Thymus (tissue), 11 donors: ENCODE results near the gene ACER3. TPM values are rescaled to one million over a fixed set of nuclear protein-coding genes. Genes with fewer than 3 reads are reported as not detected.
"Not testable (repeated sequence)": the region's sequence is repeated elsewhere in the genome, so short reads cannot be mapped to it uniquely, and the experiment has no call there.

Experiments used
- DNase-seq, 9 donors: peaks; one replicate each; pipeline ENCODE4 v3.0.0-alpha.2; 2013; ENCODE audit warnings: low spot score in 9 of 9, low read depth in 6 of 9, missing footprints in 1 of 9
- H3K27ac ChIP-seq, 2 donors: one replicate each; pipeline ENCODE4 v1.5.1; 2013; ENCODE audit warnings: control low read depth in 1 of 2, low read depth in 1 of 2, low read length in 1 of 2, mild to moderate bottlenecking in 1 of 2, moderate library complexity in 1 of 2
- H3K27me3 ChIP-seq, 2 donors: one replicate each; pipeline ENCODE4 v1.5.1; 2013; ENCODE audit warnings: low read length in 1 of 2; ENCODE audit not compliant: control insufficient read depth in 2 of 2, insufficient read depth in 1 of 2
- H3K36me3 ChIP-seq, 2 donors: one replicate each; pipeline ENCODE4 v1.5.1; 2013; ENCODE audit warnings: low read length in 1 of 2, mild to moderate bottlenecking in 1 of 2, moderate library complexity in 1 of 2; ENCODE audit not compliant: control insufficient read depth in 2 of 2, insufficient read depth in 2 of 2
- H3K4me1 ChIP-seq, 2 donors: one replicate each; pipeline ENCODE4 v1.5.1; 2013; ENCODE audit warnings: low read length in 2 of 2; ENCODE audit not compliant: control insufficient read depth in 2 of 2, insufficient read depth in 2 of 2
- H3K4me3 ChIP-seq, 2 donors: one replicate each; pipeline ENCODE4 v1.5.1; 2013; ENCODE audit warnings: low read length in 2 of 2, control low read depth in 1 of 2, mild to moderate bottlenecking in 1 of 2
- H3K9me3 ChIP-seq, 2 donors: one replicate each; pipeline ENCODE4 v1.5.1; 2013; ENCODE audit warnings: low read length in 1 of 2, mild to moderate bottlenecking in 1 of 2; ENCODE audit not compliant: control insufficient read depth in 2 of 2, insufficient read depth in 1 of 2
- WGBS: extraction: QIAGEN DNeasy Blood & Tissue Kit; methylation state at CpG from one replicate; pipeline ENCODE4 v1.1.7; 2013; 5-methylcytosine and 5-hydroxymethylcytosine counted together
- polyA plus RNA-seq: library from polyadenylated mRNA; stranded (reverse); fragments of 200-250 nt; gene quantifications from one replicate; pipeline ENCODE4 v1.2.3, GENCODE V29; 2013
- total RNA-seq: library from RNA; stranded (reverse); fragments of 120-200 nt; gene quantifications from one replicate; pipeline ENCODE4 v1.2.4, GENCODE V29; 2013
- donor health status: healthy.

The ACER3 gene
- total and polyA plus RNA-seq, 2 donors, result 4.2 to 4.8 TPM

GRCh38 chr11:76962583-76963416 lies 102.1 kb downstream of the ACER3 start:
- Histone ChIP-seq H3K4me1 (peaks cover 10 to 18% of the 10 kb centered on the region in 2 donors), H3K27me3 (no peaks in the 10 kb centered on the region), H3K4me3 (no peak overlapping the region), H3K27ac (peak overlapping the region; percentile 52 to 75), H3K36me3 (no peaks in the 10 kb centered on the region), H3K9me3 (peaks cover 0 to 3% of the 10 kb centered on the region in 2 donors)
- DNase-seq, result peak; percentile 25 to 82 (median 45)
- WGBS, result 32% methylated on average over 4 of the region's 4 CpGs

DNA sequence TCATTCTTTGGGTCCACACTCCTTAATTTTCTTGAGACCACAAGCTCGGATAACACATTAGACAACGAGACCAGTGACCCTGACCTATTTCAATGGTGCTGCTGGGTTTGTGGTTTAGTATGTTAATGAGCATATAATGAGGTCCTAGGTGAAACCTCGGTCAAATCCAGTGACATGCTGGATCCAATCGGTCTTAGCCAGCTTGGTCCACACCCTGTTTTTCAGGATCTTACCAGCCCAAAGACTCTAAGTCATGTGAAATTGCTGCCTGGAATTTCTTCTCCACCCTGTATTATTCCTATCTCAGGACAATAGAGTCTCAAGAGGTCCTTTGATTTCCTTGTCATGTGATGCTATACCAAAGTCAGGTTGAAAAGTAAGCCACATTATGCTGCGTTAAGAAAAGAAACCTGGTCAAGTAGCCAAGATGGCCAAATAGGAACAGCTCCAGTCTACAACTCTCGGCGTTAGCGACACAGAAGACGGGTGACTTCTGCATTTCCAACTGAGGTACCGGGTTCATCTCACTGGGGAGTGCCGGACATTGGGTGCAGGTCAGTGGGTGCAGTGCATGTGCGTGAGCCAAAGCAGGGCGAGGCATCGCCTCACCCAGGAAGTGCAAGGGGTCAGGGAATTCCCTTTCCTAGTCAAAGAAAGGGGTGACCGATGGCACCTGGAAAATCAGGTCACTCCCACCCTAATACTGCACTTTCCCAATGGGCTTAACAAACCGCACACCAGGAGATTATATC lies 102.9 kb downstream of the ACER3 start:
- not testable (repeated sequence) for H3K4me3 ChIP-seq, H3K36me3 ChIP-seq, DNase-seq, H3K9me3 ChIP-seq, H3K27me3 ChIP-seq
- H3K27ac ChIP-seq, result peak overlapping the region; percentile 2 to 75
- 87% methylated on average over 16 of the region's 16 CpGs for WGBS
- peaks cover 10 to 18% of the 10 kb centered on the region in 2 donors for H3K4me1 ChIP-seq

DNA sequence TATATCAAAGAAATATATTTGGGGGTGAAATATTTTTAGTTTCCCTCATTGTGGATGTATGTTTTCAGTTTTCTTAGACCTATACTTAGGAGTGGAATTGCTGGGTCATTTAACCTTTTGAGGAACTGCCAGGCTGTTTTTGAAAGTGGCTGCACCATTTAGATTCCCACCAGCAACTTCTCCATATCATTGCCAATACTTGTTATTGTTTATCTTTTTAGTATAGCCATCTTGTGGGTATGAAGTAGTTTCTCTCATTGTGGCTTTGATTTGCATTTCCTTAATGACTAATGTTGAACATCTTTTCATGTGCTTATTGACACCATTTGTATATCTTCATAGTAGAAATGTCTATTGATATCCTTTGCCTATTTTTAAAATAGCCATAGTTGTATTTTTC lies 111.3 kb downstream of the ACER3 start:
- DNase-seq, result no peak
- H3K9me3 ChIP-seq, result no peaks in the 10 kb centered on the region
- no peaks in the 10 kb centered on the region for H3K36me3 ChIP-seq
- no peaks in the 10 kb centered on the region for H3K4me1 ChIP-seq
- no peak overlapping the region for H3K27ac ChIP-seq
- no peak overlapping the region for H3K4me3 ChIP-seq
- no peaks in the 10 kb centered on the region for H3K27me3 ChIP-seq

DNA sequence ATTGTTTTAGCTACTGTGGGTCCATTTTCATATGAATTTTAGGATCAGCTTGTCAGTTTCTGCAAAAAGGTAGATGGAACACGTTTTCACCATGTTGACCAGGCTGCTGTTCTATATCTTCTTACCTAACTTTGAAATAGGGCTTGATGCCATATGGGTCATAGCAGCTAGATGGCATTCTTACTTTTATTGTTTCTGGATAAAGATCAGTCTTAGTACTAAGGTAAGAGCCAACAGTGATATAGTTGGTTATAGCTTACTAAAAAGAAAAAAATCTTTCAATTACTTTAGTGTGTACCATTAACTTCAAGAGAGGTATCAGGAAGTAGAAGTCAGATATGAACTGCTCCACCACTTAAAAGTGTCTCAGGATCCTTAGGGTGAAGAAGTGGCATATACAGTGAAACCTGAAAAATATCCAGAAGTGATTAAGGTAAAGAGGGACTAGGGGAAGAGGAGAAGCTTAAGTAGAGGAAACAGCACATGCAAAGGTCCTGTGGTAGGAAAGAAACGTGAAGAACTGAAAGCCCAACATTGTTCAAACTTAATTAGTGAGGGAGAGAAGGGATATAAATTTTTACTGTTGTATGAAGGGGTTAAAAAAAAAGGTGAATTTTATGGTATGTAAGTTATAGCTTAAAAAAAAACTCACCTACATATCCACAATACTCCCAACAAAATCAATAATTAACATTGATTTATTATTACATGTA lies 113.6 kb downstream of the ACER3 start:
- Histone ChIP-seq H3K4me3 (no peak overlapping the region), H3K27ac (no peak overlapping the region), H3K4me1 (no peaks in the 10 kb centered on the region), H3K36me3 (peaks cover 0 to 6% of the 10 kb centered on the region in 2 donors), H3K27me3 (no peaks in the 10 kb centered on the region), H3K9me3 (peaks cover 0 to 16% of the 10 kb centered on the region in 2 donors)
- DNase-seq, result no peak
- WGBS, result 71% methylated on average over 2 of the region's 2 CpGs

DNA sequence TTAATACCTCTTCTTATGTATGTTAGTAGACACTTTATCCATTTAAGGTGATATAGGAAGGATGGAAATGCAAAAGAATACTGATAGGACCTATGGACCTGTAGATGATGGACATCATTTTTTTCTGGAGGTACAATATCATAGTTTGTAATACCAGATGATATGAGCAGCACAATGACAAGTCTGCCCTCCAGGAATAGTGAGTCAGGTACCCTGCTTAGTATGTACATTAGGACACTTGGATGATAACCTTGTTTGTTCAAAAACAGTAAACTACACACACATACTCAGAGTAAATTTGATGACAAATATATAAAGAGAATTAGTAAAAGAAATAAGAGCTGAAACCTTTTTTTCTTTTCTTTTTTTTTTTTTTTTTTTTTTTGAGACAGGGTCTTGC lies 114.8 kb downstream of the ACER3 start:
- H3K4me1 ChIP-seq, result no peaks in the 10 kb centered on the region
- H3K27me3 ChIP-seq, result no peaks in the 10 kb centered on the region
- H3K36me3 ChIP-seq, result peaks cover 0 to 6% of the 10 kb centered on the region in 2 donors
- H3K27ac ChIP-seq, result no peak overlapping the region
- H3K9me3 ChIP-seq, result peaks cover 0 to 16% of the 10 kb centered on the region in 2 donors
- no peak for DNase-seq
- no peak overlapping the region for H3K4me3 ChIP-seq

DNA sequence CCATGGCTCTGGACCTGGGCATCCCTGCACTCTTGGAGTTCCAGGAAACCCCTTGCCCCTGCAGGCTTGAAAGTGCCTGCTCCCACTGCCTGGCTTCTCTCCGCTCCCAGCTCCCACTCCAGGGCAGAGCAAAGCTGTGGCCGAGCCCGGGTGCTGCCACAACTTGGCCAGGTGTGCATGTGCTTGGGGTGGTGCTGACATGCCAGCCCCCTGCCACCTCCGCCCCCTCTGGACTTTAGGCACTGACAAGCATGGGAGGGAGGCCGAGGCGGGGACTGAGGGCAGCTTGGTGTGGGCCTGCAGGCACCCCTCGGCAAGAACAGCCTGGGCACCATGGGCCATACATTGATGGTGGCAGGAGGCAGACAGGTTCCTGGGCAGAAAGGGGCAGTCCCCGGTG lies 117.1 kb downstream of the ACER3 start:
- Histone ChIP-seq H3K4me3 (no peak overlapping the region), H3K27me3 (no peaks in the 10 kb centered on the region), H3K36me3 (peaks cover 0 to 6% of the 10 kb centered on the region in 2 donors), H3K9me3 (peaks cover 0 to 16% of the 10 kb centered on the region in 2 donors), H3K27ac (no peak overlapping the region), H3K4me1 (no peaks in the 10 kb centered on the region)
- no peak for DNase-seq
- 99% methylated on average over 8 of the region's 8 CpGs for whole genome bisulfite sequencing

GRCh38 chr11:76978239-76978638 lies 117.5 kb downstream of the ACER3 start:
- Histone ChIP-seq H3K9me3 (peaks cover 0 to 16% of the 10 kb centered on the region in 2 donors), H3K4me3 (no peak overlapping the region), H3K27ac (no peak overlapping the region), H3K36me3 (peaks cover 0 to 6% of the 10 kb centered on the region in 2 donors), H3K27me3 (no peaks in the 10 kb centered on the region), H3K4me1 (no peaks in the 10 kb centered on the region)
- DNase-seq, result no peak
- 97% methylated on average over 4 of the region's 4 CpGs for WGBS

- peaks cover 0 to 16% of the 10 kb centered on the region in 2 donors for H3K9me3 ChIP-seq
- no peak overlapping the region for H3K4me3 ChIP-seq
- peaks cover 0 to 6% of the 10 kb centered on the region in 2 donors for H3K36me3 ChIP-seq
- no peaks in the 10 kb centered on the region for H3K27me3 ChIP-seq
- no peak overlapping the region for H3K27ac ChIP-seq
- no peaks in the 10 kb centered on the region for H3K4me1 ChIP-seq
- 97% methylated on average over 3 of the region's 3 CpGs for WGBS
- no peak for DNase-seq
Observed at GRCh38 chr11:76978818-76979217, 118.1 kb downstream of the ACER3 start.

DNA sequence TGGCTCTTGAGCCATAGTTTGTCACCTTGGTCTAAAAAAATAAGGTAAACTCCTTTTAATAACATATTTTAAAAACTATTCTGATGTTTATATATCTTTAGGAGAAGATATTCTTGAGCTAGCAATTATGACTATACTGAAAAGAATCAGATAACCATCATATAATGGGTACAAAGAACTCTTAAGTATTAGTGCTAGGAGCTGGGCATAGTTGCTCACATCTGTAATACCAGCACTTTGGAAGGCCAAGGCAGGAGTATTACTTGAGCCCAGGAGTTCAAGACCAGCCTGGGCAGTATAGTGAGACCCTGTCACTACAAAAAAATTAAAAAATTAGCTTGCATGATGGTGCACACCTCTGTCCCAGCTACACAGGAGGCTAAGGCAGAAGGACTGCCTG lies 119.5 kb downstream of the ACER3 start:
- Histone ChIP-seq H3K27me3 (no peaks in the 10 kb centered on the region), H3K36me3 (peaks cover 0 to 6% of the 10 kb centered on the region in 2 donors)

More for the DNA sequence above, 119.5 kb downstream of the ACER3 start:
- Histone ChIP-seq H3K27ac (no peak overlapping the region), H3K4me3 (no peak overlapping the region), H3K9me3 (peaks cover 0 to 16% of the 10 kb centered on the region in 2 donors), H3K4me1 (no peaks in the 10 kb centered on the region)
- DNase-seq, result no peak
